Effector memory CD4-positive, alpha-beta T cell (primary cell): ENCODE results near the gene AMACR.
"Not testable (repeated sequence)": the region's sequence is repeated elsewhere in the genome, so short reads cannot be mapped to it uniquely, and the experiment has no call there.

Experiments used
- DNase-seq, 3 donors: peaks; one replicate each; pipeline ENCODE4 v3.0.0-alpha.2; 2020
- H3K27ac ChIP-seq: 2 replicates; pipeline ENCODE4 v1.7.0; 2013; ENCODE audit warnings: mild to moderate bottlenecking, low read length, moderate library complexity; ENCODE audit not compliant: insufficient read depth, poor library complexity, severe bottlenecking
- H3K27me3 ChIP-seq: replicated peaks from 2 replicates; pipeline ENCODE4 v1.7.0; 2013; ENCODE audit warnings: mild to moderate bottlenecking, low read length; ENCODE audit not compliant: insufficient read depth, control insufficient read depth, poor library complexity, severe bottlenecking
- H3K36me3 ChIP-seq: 2 replicates; pipeline ENCODE4 v1.7.0; 2013; ENCODE audit warnings: mild to moderate bottlenecking, low read length, moderate library complexity; ENCODE audit not compliant: control insufficient read depth, insufficient read depth
- H3K4me1 ChIP-seq: 2 replicates; pipeline ENCODE4 v1.7.0; 2013; ENCODE audit warnings: low read length, mild to moderate bottlenecking; ENCODE audit not compliant: control insufficient read depth, insufficient read depth, poor library complexity, severe bottlenecking
- H3K4me3 ChIP-seq: 2 replicates; pipeline ENCODE4 v1.7.0; 2013; ENCODE audit warnings: low read length, low read depth, mild to moderate bottlenecking; ENCODE audit not compliant: insufficient read depth, poor library complexity, severe bottlenecking
- H3K9me3 ChIP-seq: 2 replicates; pipeline ENCODE4 v1.7.0; 2013; ENCODE audit warnings: mild to moderate bottlenecking, low read length, moderate library complexity; ENCODE audit not compliant: control insufficient read depth

Gene AMACR

GRCh38 chr5:34010146-34010545, 2.3 kb upstream of the AMACR start:
- not testable (repeated sequence) for H3K36me3 ChIP-seq, DNase-seq, H3K4me3 ChIP-seq, H3K9me3 ChIP-seq, H3K27me3 ChIP-seq, H3K27ac ChIP-seq, H3K4me1 ChIP-seq

- no peaks in the 10 kb centered on the region for H3K27me3 ChIP-seq
- H3K27ac ChIP-seq: no peak overlapping the region
- DNase-seq: no peak
- peaks cover 9% of the 10 kb centered on the region for H3K4me1 ChIP-seq
- H3K9me3 ChIP-seq: no peaks in the 10 kb centered on the region
- H3K4me3 ChIP-seq: no peak overlapping the region
- no peaks in the 10 kb centered on the region for H3K36me3 ChIP-seq
These were observed 1.8 kb upstream of the AMACR start for GRCh38 chr5:34009610-34010009.

GRCh38 chr5:34008802-34009201, 952 bp upstream of the AMACR start:
- peak overlapping the region; percentile 72 for H3K27ac ChIP-seq
- no peaks in the 10 kb centered on the region for H3K9me3 ChIP-seq
- peaks cover 9% of the 10 kb centered on the region for H3K4me1 ChIP-seq
- no peaks in the 10 kb centered on the region for H3K36me3 ChIP-seq
- peak overlapping the region; percentile 86 for H3K4me3 ChIP-seq
- DNase-seq: no peak
- H3K27me3 ChIP-seq: no peaks in the 10 kb centered on the region

DNA sequence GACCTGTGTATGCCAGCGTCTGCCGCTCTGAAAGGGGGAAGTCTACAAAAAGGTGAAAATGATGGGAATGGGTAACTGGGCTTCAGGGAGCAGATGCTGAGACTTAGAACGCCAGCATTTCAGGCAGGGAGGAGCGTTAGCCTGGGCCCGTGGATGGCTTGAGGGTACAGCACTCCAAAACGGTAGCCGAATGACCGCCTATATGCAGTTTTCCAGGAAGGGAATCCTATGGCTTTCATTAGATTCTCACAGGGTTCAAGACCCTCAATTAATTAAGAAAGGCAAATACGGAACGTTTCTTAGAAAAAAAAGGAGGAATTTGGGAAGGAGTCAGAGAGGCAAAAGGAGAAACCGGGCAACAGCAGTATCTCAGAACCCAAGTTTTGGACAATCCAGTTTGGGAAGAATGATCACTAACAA, 639 bp downstream of the AMACR start:
- DNase-seq: no peak
- peaks cover 9% of the 10 kb centered on the region for H3K4me1 ChIP-seq
- H3K36me3 ChIP-seq: no peaks in the 10 kb centered on the region
- no peaks in the 10 kb centered on the region for H3K27me3 ChIP-seq
- H3K27ac ChIP-seq: peak overlapping the region; percentile 72
- H3K4me3 ChIP-seq: peak overlapping the region; percentile 86
- no peaks in the 10 kb centered on the region for H3K9me3 ChIP-seq

DNA sequence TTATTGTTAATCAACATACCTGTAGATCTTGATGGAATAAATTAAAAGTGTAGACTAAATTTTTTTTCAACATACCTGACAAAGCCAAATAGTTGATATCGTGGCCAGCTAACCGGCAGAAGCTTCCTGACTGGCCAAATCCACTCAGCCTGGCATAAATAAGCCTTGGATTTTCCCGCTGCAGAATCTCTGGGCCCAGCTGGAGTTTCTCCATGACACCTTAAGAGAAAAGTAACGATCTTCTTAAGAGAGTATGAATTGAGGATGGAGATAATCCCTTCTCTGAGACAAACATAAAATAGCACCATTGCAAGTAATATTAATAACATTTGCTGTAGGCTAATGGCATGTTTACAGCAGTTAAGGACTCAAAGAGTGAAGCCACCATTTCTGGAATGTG, 2.2 kb downstream of the AMACR start:
- peaks cover 9% of the 10 kb centered on the region for H3K4me1 ChIP-seq
- H3K27me3 ChIP-seq: no peaks in the 10 kb centered on the region
- no peak overlapping the region for H3K4me3 ChIP-seq
- H3K27ac ChIP-seq: no peak overlapping the region
- no peaks in the 10 kb centered on the region for H3K9me3 ChIP-seq
- DNase-seq: no peak
- H3K36me3 ChIP-seq: no peaks in the 10 kb centered on the region

GRCh38 chr5:34005211-34005610, 2.6 kb downstream of the AMACR start:
- Histone ChIP-seq H3K27ac (no peak overlapping the region), H3K4me3 (no peak overlapping the region), H3K4me1 (peaks cover 9% of the 10 kb centered on the region), H3K36me3 (no peaks in the 10 kb centered on the region), H3K27me3 (no peaks in the 10 kb centered on the region), H3K9me3 (no peaks in the 10 kb centered on the region)
- DNase-seq: no peak

DNA sequence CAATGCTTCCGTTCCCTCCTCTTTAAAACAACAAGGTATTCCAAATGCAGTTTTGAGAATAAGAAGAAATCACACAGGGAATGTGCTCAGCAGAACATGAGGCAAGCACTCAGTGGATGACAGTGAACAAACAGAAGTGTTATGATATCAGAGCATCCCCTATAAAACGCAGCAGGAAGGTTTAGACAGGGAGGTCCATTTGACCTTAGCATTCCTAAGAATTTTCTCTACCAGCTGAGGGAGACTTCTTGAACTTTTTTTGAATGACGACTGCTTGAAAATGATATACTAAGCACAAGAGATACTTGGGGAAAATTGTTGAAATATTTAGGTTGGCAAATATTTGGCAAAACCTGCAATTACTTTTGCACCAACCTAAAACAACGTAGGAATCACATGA, 3.9 kb downstream of the AMACR start:
- Histone ChIP-seq H3K4me1 (peaks cover 6% of the 10 kb centered on the region), H3K27ac (no peak overlapping the region), H3K9me3 (no peaks in the 10 kb centered on the region), H3K27me3 (no peaks in the 10 kb centered on the region), H3K36me3 (no peaks in the 10 kb centered on the region), H3K4me3 (no peak overlapping the region)
- DNase-seq: no peak

DNA sequence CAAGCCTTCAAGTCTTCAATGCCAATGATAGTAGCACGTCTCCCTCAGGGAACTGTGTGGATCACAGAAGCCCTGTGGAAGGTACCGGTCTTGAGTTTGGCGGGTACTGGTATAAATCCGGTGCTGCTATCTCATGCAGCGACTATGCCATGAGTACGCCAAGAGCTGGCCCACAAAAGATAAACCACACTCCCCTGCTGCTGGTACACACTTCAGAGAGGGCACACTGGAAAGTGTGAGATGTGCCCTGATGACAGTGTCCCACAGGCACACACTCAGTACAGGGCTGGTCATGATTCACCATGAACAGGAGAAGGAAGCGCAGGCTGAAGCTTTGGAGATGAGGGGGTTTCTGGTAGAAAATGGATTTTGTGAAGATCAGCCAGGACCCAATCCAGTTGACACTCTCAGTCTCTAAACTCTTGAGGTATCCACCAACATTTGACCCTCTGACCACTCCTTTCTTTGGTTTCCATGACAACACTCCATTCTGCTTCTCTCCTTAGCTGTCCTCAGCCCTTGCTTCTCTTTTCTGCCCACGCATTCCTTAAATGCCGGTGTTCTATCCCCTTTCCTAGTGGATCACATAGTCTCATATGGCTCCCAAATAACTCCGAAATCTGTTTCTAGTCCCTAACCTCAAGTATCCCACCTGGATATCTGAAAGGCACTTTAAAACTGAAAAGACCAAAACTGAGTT, 5.1 kb downstream of the AMACR start:
- H3K36me3 ChIP-seq: peaks cover 6% of the 10 kb centered on the region
- H3K27ac ChIP-seq: no peak overlapping the region
- no peak overlapping the region for H3K4me3 ChIP-seq
- H3K27me3 ChIP-seq: no peaks in the 10 kb centered on the region
- H3K4me1 ChIP-seq: no peaks in the 10 kb centered on the region
- no peaks in the 10 kb centered on the region for H3K9me3 ChIP-seq
- no peak for DNase-seq

- no peak for DNase-seq
- no peak overlapping the region for H3K27ac ChIP-seq
- H3K36me3 ChIP-seq: peaks cover 6% of the 10 kb centered on the region
- H3K9me3 ChIP-seq: no peaks in the 10 kb centered on the region
- H3K4me3 ChIP-seq: no peak overlapping the region
- no peaks in the 10 kb centered on the region for H3K4me1 ChIP-seq
- no peaks in the 10 kb centered on the region for H3K27me3 ChIP-seq
These were observed 6.5 kb downstream of the AMACR start for GRCh38 chr5:34001241-34001841.

DNA sequence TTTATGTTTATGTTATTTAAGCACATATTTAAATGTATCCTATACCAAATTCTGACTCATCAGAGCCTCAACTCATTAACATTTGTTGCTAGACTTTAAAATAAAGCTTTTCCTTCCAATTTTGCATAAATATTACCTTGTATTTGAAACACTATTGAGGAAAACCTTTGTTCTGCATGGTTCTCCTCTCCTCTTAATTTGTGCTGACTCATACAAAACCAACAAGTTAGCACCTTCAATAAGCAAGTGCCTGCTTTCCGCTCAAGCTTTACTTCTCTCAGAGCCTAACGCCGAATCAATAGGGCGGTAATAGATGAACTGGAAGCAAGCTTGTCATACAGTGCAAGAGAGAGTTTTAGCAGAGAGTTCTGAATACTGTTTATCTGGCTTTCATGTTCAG, 7.9 kb downstream of the AMACR start:
- H3K27ac ChIP-seq: no peak overlapping the region
- no peak overlapping the region for H3K4me3 ChIP-seq
- DNase-seq: no peak
- no peaks in the 10 kb centered on the region for H3K9me3 ChIP-seq
- no peaks in the 10 kb centered on the region for H3K27me3 ChIP-seq
- H3K4me1 ChIP-seq: no peaks in the 10 kb centered on the region
- H3K36me3 ChIP-seq: peaks cover 6% of the 10 kb centered on the region
